NT2/D1 (cell line): ENCODE measurements around the gene CSF2.

Source experiments
- DNase-seq: peaks from one replicate; pipeline ENCODE4 v3.0.0-alpha.2; 2011; ENCODE audit warnings: low read depth, low spot score
- H3K27me3 ChIP-seq: 2 replicates; pipeline ENCODE4 v1.6.0; 2011; ENCODE audit warnings: mild to moderate bottlenecking; ENCODE audit not compliant: insufficient read length, insufficient read depth
- H3K36me3 ChIP-seq: 2 replicates; pipeline ENCODE4 v1.6.1; 2011; ENCODE audit warnings: mild to moderate bottlenecking, low read length, mixed read lengths; ENCODE audit not compliant: insufficient read depth, insufficient read length
- H3K4me1 ChIP-seq: 2 replicates; pipeline ENCODE4 v1.5.1; 2011; ENCODE audit not compliant: insufficient read depth, insufficient read length
- H3K4me3 ChIP-seq: 2 replicates; pipeline ENCODE4 v1.5.1; 2011; ENCODE audit warnings: low read depth; ENCODE audit not compliant: insufficient read length
- H3K9ac ChIP-seq: 2 replicates; pipeline ENCODE4 v1.6.0; 2011; ENCODE audit warnings: low read depth; ENCODE audit not compliant: insufficient read length
- H3K9me3 ChIP-seq: 2 replicates; pipeline ENCODE4 v1.5.1; 2011; ENCODE audit warnings: mild to moderate bottlenecking, low read length; ENCODE audit not compliant: insufficient read depth
- SUZ12 ChIP-seq: IDR thresholded peaks from 2 replicates; pipeline ENCODE4 v1.6.1; 2011; ENCODE audit not compliant: insufficient read length, insufficient read depth; ENCODE audit errors: extremely low read depth
- YY1 ChIP-seq: IDR thresholded peaks from 2 replicates; pipeline ENCODE4 v1.6.1; 2011; ENCODE audit not compliant: insufficient read length, insufficient read depth
- ZNF274 ChIP-seq: IDR thresholded peaks from 2 replicates; pipeline ENCODE4 v1.6.1; 2011; ENCODE audit warnings: mild to moderate bottlenecking, low read depth, low read length

CSF2 gene

GRCh38 chr5:132072528-132072927 lies 1.1 kb upstream of the CSF2 start:
- Histone ChIP-seq H3K27me3 (no peaks in the 10 kb centered on the region), H3K9ac (no peak overlapping the region), H3K4me3 (no peak overlapping the region), H3K9me3 (no peaks in the 10 kb centered on the region), H3K4me1 (peaks cover 2% of the 10 kb centered on the region), H3K36me3 (no peaks in the 10 kb centered on the region)
- TF ChIP-seq SUZ12 = no peak
- TF ChIP-seq YY1 = no peak
- TF ChIP-seq ZNF274 = no peak
- DNase-seq = no peak

- H3K9ac ChIP-seq = no peak overlapping the region
- TF ChIP-seq ZNF274 (no peak), YY1 (no peak), SUZ12 (no peak)
- H3K27me3 ChIP-seq = no peaks in the 10 kb centered on the region
- H3K36me3 ChIP-seq = no peaks in the 10 kb centered on the region
- DNase-seq = no peak
- H3K4me1 ChIP-seq = peaks cover 2% of the 10 kb centered on the region
- no peak overlapping the region for H3K4me3 ChIP-seq
- H3K9me3 ChIP-seq = no peaks in the 10 kb centered on the region
Observed at GRCh38 chr5:132074091-132074771, 642 bp downstream of the CSF2 start.

GRCh38 chr5:132074772-132075718 lies 1.5 kb downstream of the CSF2 start:
- H3K27me3 ChIP-seq = no peaks in the 10 kb centered on the region
- H3K4me3 ChIP-seq = no peak overlapping the region
- TF ChIP-seq ZNF274 (no peak), SUZ12 (no peak), YY1 (no peak)
- H3K9me3 ChIP-seq = no peaks in the 10 kb centered on the region
- H3K4me1 ChIP-seq = peaks cover 2% of the 10 kb centered on the region
- no peak overlapping the region for H3K9ac ChIP-seq
- no peaks in the 10 kb centered on the region for H3K36me3 ChIP-seq
- DNase-seq = no peak

- Histone ChIP-seq H3K9ac (no peak overlapping the region), H3K4me1 (peaks cover 2% of the 10 kb centered on the region), H3K27me3 (no peaks in the 10 kb centered on the region), H3K9me3 (no peaks in the 10 kb centered on the region), H3K4me3 (no peak overlapping the region), H3K36me3 (no peaks in the 10 kb centered on the region)
- no peak for DNase-seq
- TF ChIP-seq ZNF274 (no peak), YY1 (no peak), SUZ12 (no peak)
Observed at GRCh38 chr5:132075719-132076077, 2.1 kb downstream of the CSF2 start.

GRCh38 chr5:132076202-132076830 lies 2.7 kb downstream of the CSF2 start:
- Histone ChIP-seq H3K9ac (no peak overlapping the region), H3K36me3 (no peaks in the 10 kb centered on the region), H3K4me1 (peaks cover 2% of the 10 kb centered on the region), H3K9me3 (no peaks in the 10 kb centered on the region), H3K4me3 (no peak overlapping the region), H3K27me3 (no peaks in the 10 kb centered on the region)
- TF ChIP-seq SUZ12 (no peak), ZNF274 (no peak), YY1 (no peak)
- DNase-seq = no peak

GRCh38 chr5:132076983-132077382 lies 3.4 kb downstream of the CSF2 start:
- Histone ChIP-seq H3K4me3 (no peak overlapping the region), H3K9me3 (no peaks in the 10 kb centered on the region), H3K27me3 (no peaks in the 10 kb centered on the region), H3K36me3 (no peaks in the 10 kb centered on the region), H3K9ac (no peak overlapping the region), H3K4me1 (peaks cover 2% of the 10 kb centered on the region)
- no peak for DNase-seq
- TF ChIP-seq SUZ12 (no peak), YY1 (no peak), ZNF274 (no peak)

- Histone ChIP-seq H3K4me3 (no peak overlapping the region), H3K4me1 (peaks cover 2% of the 10 kb centered on the region), H3K27me3 (no peaks in the 10 kb centered on the region), H3K36me3 (no peaks in the 10 kb centered on the region), H3K9ac (no peak overlapping the region), H3K9me3 (no peaks in the 10 kb centered on the region)
- no peak for DNase-seq
- TF ChIP-seq SUZ12 (no peak), ZNF274 (no peak)
Observed at GRCh38 chr5:132079081-132079480, 5.5 kb downstream of the CSF2 start.
